ENCODE results near the gene CRNN.

The CRNN gene

GRCh38 chr1:152410028-152410427 is 4.0 kb downstream of the CRNN start:
- no peak for DNase-seq (ENCODE audit: low spot score)
- no peak overlapping the region for H3K27ac ChIP-seq
- H3K4me3 ChIP-seq: no peak overlapping the region
- TF ChIP-seq CTCF (IDR thresholded peaks at IDR 0.05): no peak

GRCh38 chr1:152408664-152409063 is 5.4 kb downstream of the CRNN start:
- DNase-seq (ENCODE audit: low spot score): no peak
- TF ChIP-seq CTCF (IDR thresholded peaks at IDR 0.05): no peak
- no peak overlapping the region for H3K27ac ChIP-seq
- no peak overlapping the region for H3K4me3 ChIP-seq

- no peak overlapping the region for H3K4me3 ChIP-seq
- no peak for TF ChIP-seq CTCF (IDR thresholded peaks at IDR 0.05)
- no peak for DNase-seq (ENCODE audit: low spot score)
- no peak overlapping the region for H3K27ac ChIP-seq
These were observed 15.0 kb downstream of the CRNN start for GRCh38 chr1:152398812-152399698.

- DNase-seq (ENCODE audit: low spot score): no peak
- Histone ChIP-seq H3K4me3 (no peak overlapping the region), H3K27ac (no peak overlapping the region)
- no peak for TF ChIP-seq CTCF (IDR thresholded peaks at IDR 0.05)
These were observed 16.6 kb downstream of the CRNN start for GRCh38 chr1:152397474-152397873.

GRCh38 chr1:152394151-152394550 is 19.9 kb downstream of the CRNN start:
- Histone ChIP-seq H3K4me3 (no peak overlapping the region), H3K27ac (no peak overlapping the region)
- no peak for TF ChIP-seq CTCF (IDR thresholded peaks at IDR 0.05)
- DNase-seq (ENCODE audit: low spot score): no peak

GRCh38 chr1:152392909-152393308 is 21.2 kb downstream of the CRNN start:
- Histone ChIP-seq H3K27ac (no peak overlapping the region), H3K4me3 (no peak overlapping the region)
- DNase-seq (ENCODE audit: low spot score): no peak
- TF ChIP-seq CTCF (IDR thresholded peaks at IDR 0.05): no peak

GRCh38 chr1:152388889-152389288 is 25.2 kb downstream of the CRNN start:
- H3K27ac ChIP-seq: no peak overlapping the region
- no peak for DNase-seq (ENCODE audit: low spot score)
- TF ChIP-seq CTCF (IDR thresholded peaks at IDR 0.05): no peak
- H3K4me3 ChIP-seq: no peak overlapping the region
